Limb (tissue), 2 donors: ENCODE measurements around the gene IGFBP6.
A peak's percentile ranks its signal among the peaks of the same experiment; 100 is the strongest.
"Not testable (repeated sequence)": the region's sequence is repeated elsewhere in the genome, so short reads cannot be mapped to it uniquely, and the experiment has no call there.

Experiments used
- DNase-seq, 2 donors: peaks; one replicate each; pipeline ENCODE4 v3.0.0-alpha.2; 2016; ENCODE audit errors: extremely low spot score in 2 of 2

The IGFBP6 gene

GRCh38 chr12:53070877-53071492, 26.5 kb upstream of the IGFBP6 start:
- no peak for DNase-seq

GRCh38 chr12:53071591-53072551, 25.6 kb upstream of the IGFBP6 start:
- peak; percentile 50 to 66 for DNase-seq

DNA sequence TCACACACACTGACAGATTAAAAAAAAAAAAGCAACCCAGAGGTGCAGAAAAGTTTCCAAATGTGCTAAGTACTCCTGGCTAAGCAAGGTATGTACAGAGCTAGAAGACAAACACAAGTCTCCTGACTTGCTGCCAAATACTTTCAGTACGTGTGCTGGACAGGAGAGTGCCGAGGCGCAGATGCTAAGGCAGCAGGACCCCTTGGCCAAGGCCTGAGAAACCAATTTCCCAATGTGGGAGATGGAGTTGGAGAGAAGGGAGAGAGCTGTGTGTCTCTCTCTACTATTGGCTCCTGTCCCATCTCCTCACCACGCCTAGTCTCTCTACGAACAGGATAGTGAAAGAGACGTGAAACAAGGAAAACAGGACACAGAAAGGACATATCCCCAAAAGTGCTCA, 23.6 kb upstream of the IGFBP6 start:
- no peak for DNase-seq

- no peak for DNase-seq
These were observed 23.0 kb upstream of the IGFBP6 start for GRCh38 chr12:53074283-53074998.

GRCh38 chr12:53074999-53075370, 22.5 kb upstream of the IGFBP6 start:
- no peak for DNase-seq

GRCh38 chr12:53076461-53076860, 21.0 kb upstream of the IGFBP6 start:
- DNase-seq, result no peak

GRCh38 chr12:53077030-53077429, 20.4 kb upstream of the IGFBP6 start:
- DNase-seq, result no peak

GRCh38 chr12:53078425-53079225, 18.8 kb upstream of the IGFBP6 start:
- no peak for DNase-seq

- DNase-seq, result peak; percentile 97 to 99
These were observed 18.0 kb upstream of the IGFBP6 start, which contains the start of gene SPRYD3 for GRCh38 chr12:53079226-53080117. SPRYD3 (minus strand) TSS chr12:53079390; CDS start chr12:53079333, 57 bp downstream.

DNA sequence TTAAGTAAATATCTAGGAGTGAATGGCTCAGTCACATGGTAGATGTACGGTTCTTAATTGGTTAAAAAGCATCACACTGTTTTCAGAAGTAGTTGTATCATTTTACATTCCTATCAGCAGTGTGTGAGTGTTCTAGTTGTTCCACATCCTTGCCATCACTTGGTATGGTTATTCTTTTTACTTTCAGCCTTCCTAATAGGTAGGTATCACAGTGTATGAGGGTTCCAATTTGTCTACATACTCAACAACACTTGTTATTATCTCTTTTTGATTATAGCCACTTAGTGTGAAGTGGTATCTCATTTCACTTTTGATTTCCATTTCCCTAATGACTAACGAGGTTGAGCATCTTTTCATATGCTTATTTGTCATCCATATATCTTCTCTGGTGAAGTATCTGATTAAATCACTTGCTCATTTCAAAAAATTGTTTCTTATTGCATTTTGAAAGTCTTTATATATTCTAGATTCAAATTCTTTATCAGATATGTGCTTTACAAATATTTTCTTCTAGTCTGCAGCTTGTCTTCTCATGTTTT, 14.8 kb upstream of the IGFBP6 start:
- no peak for DNase-seq

DNA sequence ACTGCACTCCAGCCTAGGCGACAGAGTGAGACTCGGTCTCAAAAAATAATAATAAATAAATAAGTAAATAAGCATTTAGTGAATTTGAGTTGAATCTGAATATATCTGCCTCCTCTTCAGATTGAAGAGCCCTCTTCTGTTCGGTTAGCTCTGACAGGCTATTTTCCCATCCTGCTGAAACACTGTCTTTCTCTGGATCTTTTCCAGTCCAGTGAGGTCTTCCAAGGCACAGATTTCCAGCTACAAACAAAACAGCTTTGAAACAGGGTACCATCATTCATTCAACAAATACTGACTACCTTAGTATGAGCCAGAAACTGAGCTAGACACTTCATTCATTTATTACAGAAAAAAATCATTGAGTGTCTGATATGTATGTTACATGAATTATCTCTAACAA, 11.1 kb upstream of the IGFBP6 start:
- no peak for DNase-seq

- no peak for DNase-seq
These were observed 7.4 kb upstream of the IGFBP6 start for GRCh38 chr12:53090105-53090504.

GRCh38 chr12:53090554-53090953, 6.9 kb upstream of the IGFBP6 start:
- no peak for DNase-seq

- no peak for DNase-seq
These were observed 5.7 kb upstream of the IGFBP6 start for GRCh38 chr12:53091756-53092155.

GRCh38 chr12:53093777-53094393, 3.6 kb upstream of the IGFBP6 start:
- DNase-seq, result no peak

DNA sequence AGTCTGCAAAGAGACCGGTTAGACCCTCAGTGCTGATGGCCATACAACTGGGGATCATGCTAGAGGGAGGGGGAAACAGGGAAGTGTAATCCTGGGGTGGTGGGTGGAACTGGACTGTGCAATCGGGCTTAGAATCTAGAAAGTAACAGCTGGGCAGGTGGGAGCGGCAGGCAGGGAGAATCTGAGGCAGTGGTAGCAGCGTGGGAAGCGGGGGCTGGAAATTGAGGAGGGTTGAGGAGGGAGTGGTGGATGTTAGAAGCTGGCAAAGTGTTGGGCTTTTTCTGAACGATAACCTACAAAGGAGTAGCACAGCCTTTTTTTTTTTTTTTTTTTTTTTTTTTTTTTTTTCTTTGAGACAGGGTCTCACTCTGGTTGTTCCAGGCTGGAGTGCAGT, 3.1 kb upstream of the IGFBP6 start:
- DNase-seq, result no peak

DNA sequence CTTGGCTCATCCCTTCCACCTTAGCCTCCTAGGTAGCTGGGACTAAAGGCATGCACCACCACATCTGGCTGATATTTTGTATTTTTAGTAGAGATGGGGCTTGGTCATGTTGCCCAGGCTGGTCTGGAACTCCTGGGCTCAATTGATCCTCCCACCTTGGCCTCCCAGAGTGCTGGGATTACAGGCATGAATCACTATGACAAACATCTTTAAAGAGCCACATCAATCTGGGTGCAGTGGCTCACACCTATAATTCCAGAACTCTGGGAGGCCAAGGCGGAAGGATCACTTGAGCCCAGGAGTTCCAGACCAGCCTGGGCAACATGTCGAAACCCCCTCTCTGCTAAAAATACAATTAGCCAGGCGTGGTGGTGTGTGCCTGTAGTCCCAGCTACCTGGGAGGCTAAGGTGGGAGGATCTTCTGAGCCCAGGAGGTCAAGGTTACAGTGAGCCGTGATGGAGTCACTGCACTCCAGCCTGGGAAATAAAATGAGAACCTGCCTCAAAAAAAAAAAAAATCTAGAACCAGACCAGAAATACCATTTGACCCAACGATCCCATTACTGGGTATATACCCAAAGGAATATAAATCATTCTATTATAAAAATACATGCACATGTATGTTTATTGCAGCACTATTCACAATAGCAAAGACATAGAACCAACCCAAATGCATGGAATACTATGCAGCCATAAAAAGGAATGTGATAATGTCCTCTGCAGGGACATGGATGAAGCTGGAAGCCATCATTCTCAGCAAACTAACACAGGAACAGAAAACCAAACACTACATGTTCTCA, 2.5 kb upstream of the IGFBP6 start:
- DNase-seq, result not testable (repeated sequence)

DNA sequence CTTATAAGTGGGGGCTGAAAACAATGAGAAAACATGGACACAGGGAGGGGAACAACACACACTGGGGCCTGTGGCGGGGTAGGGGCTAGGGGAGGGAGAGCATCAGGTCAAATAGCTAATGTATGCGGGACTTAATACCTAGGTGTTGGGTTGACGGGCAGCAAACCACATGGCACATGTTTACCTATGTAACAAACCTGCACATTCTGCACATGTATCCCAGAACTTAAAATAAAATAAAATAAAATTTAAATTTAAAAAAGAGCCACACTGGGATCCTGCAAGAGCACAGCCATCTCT, 1.9 kb upstream of the IGFBP6 start:
- DNase-seq, result not testable (repeated sequence)
